ENCODE measurements around the gene MED26. TPM values are rescaled to one million over a fixed set of nuclear protein-coding genes. Genes with fewer than 3 reads are reported as not detected.

Gene MED26
- total RNA-seq, 3 donors from 2014 or later: 5.6 to 10.0 (median 7.5) TPM

- no peaks in the 10 kb centered on the region for H3K9me3 ChIP-seq
- peak overlapping the region; percentile 65 to 75 for H3K27ac ChIP-seq
- H3K4me3 ChIP-seq: peak overlapping the region in 1 of 3 donors; percentile 22
- H3K4me1 ChIP-seq: peaks cover 29 to 49% of the 10 kb centered on the region in 2 donors
- intact Hi-C loops (cut with DNase I; ENCODE audit: low total_unique reads): no loop called here
- no peak for DNase-seq (ENCODE audit: low spot score in 2 of 2)
- TF ChIP-seq POLR2A (IDR thresholded peaks at IDR 0.05) (no peak), POLR2AphosphoS5 (IDR thresholded peaks at IDR 0.05) (no peak)
- TF ChIP-seq, protein P1, sequence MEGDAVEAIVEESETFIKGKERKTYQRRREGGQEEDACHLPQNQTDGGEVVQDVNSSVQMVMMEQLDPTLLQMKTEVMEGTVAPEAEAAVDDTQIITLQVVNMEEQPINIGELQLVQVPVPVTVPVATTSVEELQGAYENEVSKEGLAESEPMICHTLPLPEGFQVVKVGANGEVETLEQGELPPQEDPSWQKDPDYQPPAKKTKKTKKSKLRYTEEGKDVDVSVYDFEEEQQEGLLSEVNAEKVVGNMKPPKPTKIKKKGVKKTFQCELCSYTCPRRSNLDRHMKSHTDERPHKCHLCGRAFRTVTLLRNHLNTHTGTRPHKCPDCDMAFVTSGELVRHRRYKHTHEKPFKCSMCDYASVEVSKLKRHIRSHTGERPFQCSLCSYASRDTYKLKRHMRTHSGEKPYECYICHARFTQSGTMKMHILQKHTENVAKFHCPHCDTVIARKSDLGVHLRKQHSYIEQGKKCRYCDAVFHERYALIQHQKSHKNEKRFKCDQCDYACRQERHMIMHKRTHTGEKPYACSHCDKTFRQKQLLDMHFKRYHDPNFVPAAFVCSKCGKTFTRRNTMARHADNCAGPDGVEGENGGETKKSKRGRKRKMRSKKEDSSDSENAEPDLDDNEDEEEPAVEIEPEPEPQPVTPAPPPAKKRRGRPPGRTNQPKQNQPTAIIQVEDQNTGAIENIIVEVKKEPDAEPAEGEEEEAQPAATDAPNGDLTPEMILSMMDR (IDR thresholded peaks at IDR 0.05): no peak
- H3K36me3 ChIP-seq: no peaks in the 10 kb centered on the region
- H3K27me3 ChIP-seq: no peaks in the 10 kb centered on the region
Measured at GRCh38 chr19:16585094-16585801, 42.8 kb downstream of the MED26 start.

DNA sequence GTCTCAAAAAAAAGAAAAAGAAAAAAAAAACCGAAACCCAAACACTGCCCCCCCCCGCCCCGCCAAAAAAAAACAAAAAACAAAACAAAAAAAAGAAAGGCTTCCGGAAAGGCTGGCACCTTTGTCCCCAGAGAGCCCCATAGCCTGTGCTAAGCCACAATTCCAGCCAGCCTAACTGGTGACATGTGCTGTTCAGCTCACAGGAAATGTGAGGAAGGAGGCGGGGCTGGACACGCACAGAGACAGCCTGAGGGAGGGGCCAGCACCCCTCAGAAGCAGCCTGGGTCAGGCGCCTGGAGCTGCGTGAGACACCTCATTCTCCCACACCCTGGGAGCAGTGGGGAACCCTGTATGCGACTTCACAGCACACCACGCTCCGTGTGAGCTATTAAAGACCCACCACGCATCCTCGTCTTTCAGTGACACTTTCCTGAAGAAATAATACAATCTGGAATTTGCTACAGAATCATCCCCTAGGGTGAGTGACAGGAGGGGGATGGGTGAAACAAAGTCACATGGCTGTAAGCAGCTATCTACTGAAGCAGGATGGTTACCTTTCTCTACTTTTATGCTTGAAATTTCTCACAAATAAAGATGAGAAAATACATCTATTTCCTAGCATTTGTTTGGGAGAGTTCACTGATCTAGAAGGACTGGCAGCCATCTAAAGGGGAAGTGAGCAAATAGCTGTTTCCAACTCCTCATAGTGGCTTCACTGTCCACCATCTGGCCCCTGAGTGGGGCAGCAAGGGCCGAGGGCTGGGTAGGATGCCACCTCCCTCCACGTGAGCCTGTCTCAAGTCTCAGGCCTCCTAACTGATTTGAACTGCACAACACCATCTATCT lies 43.5 kb downstream of the MED26 start:
- peak in 1 of 2 donors; percentile 81 for DNase-seq (ENCODE audit: low spot score in 2 of 2)
- no peaks in the 10 kb centered on the region for H3K27me3 ChIP-seq
- H3K9me3 ChIP-seq: no peaks in the 10 kb centered on the region
- H3K36me3 ChIP-seq: no peaks in the 10 kb centered on the region
- H3K27ac ChIP-seq: peak overlapping the region; percentile 65 to 75
- intact Hi-C loops (cut with DNase I; ENCODE audit: low total_unique reads): no loop called here
- TF ChIP-seq, protein P1 (IDR thresholded peaks at IDR 0.05): no peak
- TF ChIP-seq POLR2AphosphoS5 (IDR thresholded peaks at IDR 0.05): peak; percentile 18 to 40 (median 21)
- H3K4me1 ChIP-seq: peaks cover 29 to 44% of the 10 kb centered on the region in 2 donors
- H3K4me3 ChIP-seq: peak overlapping the region in 2 of 3 donors; percentile 22 to 29

GRCh38 chr19:16582486-16583261 lies 45.3 kb downstream of the MED26 start:
- no peaks in the 10 kb centered on the region for H3K36me3 ChIP-seq
- peak overlapping the region; percentile 75 to 81 for H3K27ac ChIP-seq
- H3K9me3 ChIP-seq: no peaks in the 10 kb centered on the region
- H3K27me3 ChIP-seq: no peaks in the 10 kb centered on the region
- peaks cover 25 to 29% of the 10 kb centered on the region in 2 donors for H3K4me1 ChIP-seq
- TF ChIP-seq POLR2AphosphoS5 (IDR thresholded peaks at IDR 0.05): no peak
- TF ChIP-seq, protein P1 (IDR thresholded peaks at IDR 0.05): no peak
- TF ChIP-seq POLR2A (IDR thresholded peaks at IDR 0.05): no peak
- DNase-seq (ENCODE audit: low spot score in 2 of 2): no peak
- no peak overlapping the region for H3K4me3 ChIP-seq
- intact Hi-C loops (cut with DNase I; ENCODE audit: low total_unique reads): no loop called here

DNA sequence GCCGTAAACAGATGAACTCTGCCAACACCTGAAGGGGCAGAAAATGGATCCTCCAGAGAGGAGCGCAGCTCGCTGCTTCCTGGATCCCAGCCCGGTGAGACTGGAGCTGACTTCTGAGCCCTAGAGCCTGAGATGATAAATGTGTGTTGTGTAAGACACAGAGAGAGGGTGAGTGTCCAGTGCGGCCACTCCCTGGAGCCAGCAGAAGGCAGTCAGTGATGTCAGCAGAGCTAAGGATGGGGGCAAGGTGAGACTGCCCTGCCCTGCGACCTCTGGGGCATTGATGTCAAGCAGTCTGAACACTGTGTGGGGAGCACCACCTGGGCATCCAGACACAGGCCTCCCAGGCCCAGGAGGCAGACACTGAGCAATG lies 46.0 kb downstream of the MED26 start:
- H3K36me3 ChIP-seq: no peaks in the 10 kb centered on the region
- intact Hi-C loops (cut with DNase I; ENCODE audit: low total_unique reads): no loop called here
- H3K27me3 ChIP-seq: no peaks in the 10 kb centered on the region
- H3K9me3 ChIP-seq: no peaks in the 10 kb centered on the region
- TF ChIP-seq, protein P1 (IDR thresholded peaks at IDR 0.05): no peak
- TF ChIP-seq POLR2AphosphoS5 (IDR thresholded peaks at IDR 0.05) (no peak), POLR2A (IDR thresholded peaks at IDR 0.05) (no peak)
- peak overlapping the region in 1 of 3 donors; percentile 24 for H3K4me3 ChIP-seq
- H3K4me1 ChIP-seq: peaks cover 21% of the 10 kb centered on the region in 2 donors
- DNase-seq (ENCODE audit: low spot score in 2 of 2): no peak
- peak overlapping the region; percentile 75 to 81 for H3K27ac ChIP-seq
